ENCODE measurements around the gene SLC22A7. TPM values are rescaled to one million over a fixed set of nuclear protein-coding genes. Genes with fewer than 3 reads are reported as not detected.
"Not testable (repeated sequence)": the region's sequence is repeated elsewhere in the genome, so short reads cannot be mapped to it uniquely, and the experiment has no call there.

Gene SLC22A7
- total and polyA plus RNA-seq, 9 donors: 0.36 TPM; not detected in 8

GRCh38 chr6:43347021-43347420 is 49.0 kb downstream of the SLC22A7 start:
- Histone ChIP-seq H3K9me3 (no peaks in the 10 kb centered on the region), H3K27me3 (no peaks in the 10 kb centered on the region), H3K36me3 (no peaks in the 10 kb centered on the region), H3K4me1 (ENCODE audit: insufficient read depth) (no peaks in the 10 kb centered on the region), H3K4me3 (no peak overlapping the region), H3K27ac (no peak overlapping the region)
- TF ChIP-seq CTCF (IDR thresholded peaks at IDR 0.05) (no peak), EP300 (IDR thresholded peaks at IDR 0.05) (no peak), POLR2A (IDR thresholded peaks at IDR 0.05) (no peak)
- DNase-seq: no peak
- WGBS, 3 donors: 78 to 82% (median 82%) methylated on average over 3 of the region's 3 CpGs
- intact Hi-C loops (cut with DNase I): no loop called here

- TF ChIP-seq CTCF (IDR thresholded peaks at IDR 0.05): no peak
- TF ChIP-seq EP300 (IDR thresholded peaks at IDR 0.05): no peak
- no peak for TF ChIP-seq POLR2A (IDR thresholded peaks at IDR 0.05)
- DNase-seq: no peak
- 87 to 96% (median 91%) methylated on average over 3 of the region's 3 CpGs for WGBS, 3 donors
- Histone ChIP-seq H3K27me3 (no peaks in the 10 kb centered on the region), H3K27ac (no peak overlapping the region), H3K4me1 (ENCODE audit: insufficient read depth) (no peaks in the 10 kb centered on the region), H3K9me3 (no peaks in the 10 kb centered on the region), H3K36me3 (no peaks in the 10 kb centered on the region), H3K4me3 (no peak overlapping the region)
- intact Hi-C loops (cut with DNase I): no loop called here
Measured at GRCh38 chr6:43347444-43347843, 49.4 kb downstream of the SLC22A7 start.

DNA sequence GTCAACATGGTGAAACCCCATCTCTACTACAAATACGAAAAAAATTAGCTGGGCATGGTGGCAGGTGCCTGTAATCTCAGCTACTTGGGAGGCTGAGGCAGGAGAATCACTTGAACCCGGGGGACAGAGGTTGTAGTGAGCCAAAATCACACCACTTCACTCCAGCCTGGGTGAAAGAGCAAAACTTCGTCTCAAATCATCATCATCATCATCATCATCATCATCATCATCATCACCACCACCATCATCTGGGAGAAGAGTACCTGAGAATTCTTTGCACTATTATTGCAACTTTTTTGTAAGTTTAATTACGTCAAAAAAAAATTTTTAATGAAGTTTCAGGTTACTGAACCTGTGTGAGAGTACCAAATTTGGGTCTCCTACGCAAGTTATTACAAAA is 53.9 kb downstream of the SLC22A7 start:
- H3K36me3 ChIP-seq; DNase-seq; H3K9me3 ChIP-seq; H3K4me1 ChIP-seq (ENCODE audit: insufficient read depth); intact Hi-C loops (cut with DNase I); H3K27ac ChIP-seq; H3K4me3 ChIP-seq; H3K27me3 ChIP-seq: not testable (repeated sequence)
- WGBS, 3 donors: 90 to 94% (median 93%) methylated on average over 5 of the region's 5 CpGs

Small RNA genes lying within 50 kb of the gene (small RNA-seq; reads per million reads assigned to genes)
- not detected for gene RPL12P47

Other genes starting within 250 kb of the SLC22A7 start
- gene CUL7, start 244.4 kb upstream of the SLC22A7 start, total RNA-seq: 10 to 100 TPM; 15.6 to 29.1 (median 25.0) TPM
- 10 to 100 TPM in 1 of 2 donors, 1 to 10 TPM in 1; 9.3 to 13.9 TPM for gene CUL7, start 244.4 kb upstream of the SLC22A7 start, polyA plus RNA-seq
- 10 to 100 TPM; 11.5 to 56.7 (median 47.3) TPM for gene MRPL2, start 238.8 kb upstream of the SLC22A7 start, total RNA-seq
- gene MRPL2, start 238.8 kb upstream of the SLC22A7 start, polyA plus RNA-seq: 10 to 100 TPM; 37.2 to 55.6 TPM
- 10 to 100 TPM; 17.8 to 29.8 (median 24.7) TPM for gene KLC4, start 238.6 kb upstream of the SLC22A7 start, total RNA-seq
- gene KLC4, start 238.6 kb upstream of the SLC22A7 start, polyA plus RNA-seq: 10 to 100 TPM; 14.7 to 27.2 TPM
- gene PTK7, start 221.9 kb upstream of the SLC22A7 start, total RNA-seq: 100 to 1,000 TPM in 4 of 7 donors, 10 to 100 TPM in 3; 65.7 to 167 (median 105) TPM
- 10 to 100 TPM; 44.4 to 79.6 TPM for gene PTK7, start 221.9 kb upstream of the SLC22A7 start, polyA plus RNA-seq
- gene SRF, start 127.0 kb upstream of the SLC22A7 start, total RNA-seq: 10 to 100 TPM; 21.0 to 73.3 (median 38.0) TPM
- 10 to 100 TPM; 26.6 to 26.9 TPM for gene SRF, start 127.0 kb upstream of the SLC22A7 start, polyA plus RNA-seq
- 10 to 100 TPM; 24.2 to 44.5 (median 33.0) TPM for gene CUL9, start 116.1 kb upstream of the SLC22A7 start, total RNA-seq
- gene CUL9, start 116.1 kb upstream of the SLC22A7 start, polyA plus RNA-seq: 10 to 100 TPM; 15.9 to 20.8 TPM
- gene DNPH1, start 68.8 kb upstream of the SLC22A7 start, total RNA-seq: 100 to 1,000 TPM in 1 of 7 donors, 10 to 100 TPM in 6; 25.0 to 120 (median 44.7) TPM
- gene DNPH1, start 68.8 kb upstream of the SLC22A7 start, polyA plus RNA-seq: 10 to 100 TPM; 13.6 to 55.5 TPM
- under 1 TPM in 2 of 7 donors, not detected in 5; 0.03 to 0.11 TPM for gene TTBK1, start 54.8 kb upstream of the SLC22A7 start, total RNA-seq
- gene TTBK1, start 54.8 kb upstream of the SLC22A7 start, polyA plus RNA-seq: under 1 TPM in 1 of 2 donors, not detected in 1; 0.06 TPM
- 1 to 10 TPM in 6 of 7 donors, under 1 TPM in 1; 0.80 to 2.6 (median 1.6) TPM for gene CRIP3, start 10.6 kb downstream of the SLC22A7 start, total RNA-seq
- 1 to 10 TPM; 1.7 to 1.8 TPM for gene CRIP3, start 10.6 kb downstream of the SLC22A7 start, polyA plus RNA-seq
- gene ZNF318, start 71.4 kb downstream of the SLC22A7 start, total RNA-seq: 10 to 100 TPM; 11.4 to 26.0 (median 19.9) TPM
- 10 to 100 TPM in 1 of 2 donors, 1 to 10 TPM in 1; 8.3 to 17.4 TPM for gene ZNF318, start 71.4 kb downstream of the SLC22A7 start, polyA plus RNA-seq
- gene ABCC10, start 129.3 kb downstream of the SLC22A7 start, total RNA-seq: 10 to 100 TPM; 11.7 to 34.9 (median 27.0) TPM
- gene ABCC10, start 129.3 kb downstream of the SLC22A7 start, polyA plus RNA-seq: 10 to 100 TPM in 1 of 2 donors, 1 to 10 TPM in 1; 8.9 to 21.1 TPM
- gene DLK2, start 157.3 kb downstream of the SLC22A7 start, total RNA-seq: 1 to 10 TPM in 4 of 7 donors, under 1 TPM in 3; 0.18 to 6.0 (median 1.0) TPM
- under 1 TPM; 0.33 to 0.92 TPM for gene DLK2, start 157.3 kb downstream of the SLC22A7 start, polyA plus RNA-seq
- gene TJAP1, start 179.3 kb downstream of the SLC22A7 start, total RNA-seq: 10 to 100 TPM; 21.8 to 44.8 (median 34.5) TPM
- gene TJAP1, start 179.3 kb downstream of the SLC22A7 start, polyA plus RNA-seq: 10 to 100 TPM; 12.9 to 29.8 TPM
- 1 to 10 TPM; 1.1 to 4.8 (median 2.0) TPM for gene LRRC73, start 212.1 kb downstream of the SLC22A7 start, total RNA-seq
- under 1 TPM; 0.13 to 0.30 TPM for gene LRRC73, start 212.1 kb downstream of the SLC22A7 start, polyA plus RNA-seq
- 10 to 100 TPM; 47.0 to 81.8 (median 71.4) TPM for gene YIPF3, start 218.7 kb downstream of the SLC22A7 start, total RNA-seq
- gene YIPF3, start 218.7 kb downstream of the SLC22A7 start, polyA plus RNA-seq: 100 to 1,000 TPM; 107 to 143 TPM
- gene POLR1C, start 218.8 kb downstream of the SLC22A7 start, total RNA-seq: 10 to 100 TPM; 18.1 to 48.6 (median 32.0) TPM
- 10 to 100 TPM; 29.3 to 33.7 TPM for gene POLR1C, start 218.8 kb downstream of the SLC22A7 start, polyA plus RNA-seq